Heart right ventricle (tissue), 16 donors: Measurements from ENCODE around the gene CEACAM1. TPM values are rescaled to one million over a fixed set of nuclear protein-coding genes. Genes with fewer than 3 reads are reported as not detected.

Experiments used
- ATAC-seq, 8 donors: fragments of 200-7000 bp; cut with Tn5 transposase; one replicate each; pipeline ENCODE4 v1.9.1; 2020; ENCODE audit warnings: mild to moderate bottlenecking in 8 of 8, moderate library complexity in 8 of 8, moderate number of reproducible peaks in 1 of 8
- DNase-seq, 2 donors: peaks; one replicate each; pipeline ENCODE4 v3.0.0-alpha.2; 2020
- H3K27ac ChIP-seq, 10 donors: fragments of 200-600 bp; sonication (generic) in 2 of 10; one replicate each; pipeline versions ENCODE4 v1.5.0 to v1.8.0; 2020 to 2022; ENCODE audit warnings: mild to moderate bottlenecking in 3 of 10
- H3K27me3 ChIP-seq, 7 donors: fragments of 200-600 bp; one replicate each; pipeline ENCODE4 v1.8.0; 2021 to 2022; ENCODE audit warnings: mild to moderate bottlenecking in 2 of 7
- H3K36me3 ChIP-seq, 9 donors: fragments of 200-600 bp; sonication (generic) in 1 of 9; one replicate each; pipeline versions ENCODE4 v1.5.0 to v1.8.0; 2020 to 2022; ENCODE audit warnings: mild to moderate bottlenecking in 2 of 9
- H3K4me1 ChIP-seq, 9 donors: fragments of 200-600 bp; sonication (generic) in 1 of 9; one replicate each; pipeline versions ENCODE4 v1.5.0 to v1.8.0; 2020 to 2022; ENCODE audit warnings: mild to moderate bottlenecking in 4 of 9
- H3K4me3 ChIP-seq, 10 donors: fragments of 200-600 bp; sonication (generic) in 2 of 10; one replicate each; pipeline versions ENCODE4 v1.5.0 to v1.8.0; 2020 to 2022; ENCODE audit warnings: mild to moderate bottlenecking in 7 of 10, moderate library complexity in 2 of 10
- H3K9me3 ChIP-seq, 11 donors: fragments of 200-600 bp in 10 of 11; sonication (generic) in 2 of 11; one replicate each; pipeline versions ENCODE4 v1.5.0 to v1.8.0; 2013 to 2022; ENCODE audit warnings: mild to moderate bottlenecking in 2 of 11, control low read depth in 1 of 11, moderate library complexity in 1 of 11
- WGBS, 2 donors: extraction: QIAGEN DNeasy Blood & Tissue Kit; methylation state at CpG; one replicate each; pipeline ENCODE4 v1.1.7; 2013; ENCODE audit warnings: inconsistent platforms in 1 of 2; 5-methylcytosine and 5-hydroxymethylcytosine counted together
- intact Hi-C, 10 donors: fragments of 100-400 bp; cut with DNase I; formaldehyde crosslinking; loops; one replicate each; pipeline versions ENCODE4 v1.11.1 to v1.14.2; 2022
- polyA plus RNA-seq, 2 donors: library from polyadenylated mRNA; stranded (reverse); fragments of 200-250 nt; gene quantifications; one replicate each; pipeline ENCODE4 v1.2.3, GENCODE V29; 2013
- total RNA-seq, 10 donors: library from RNA; stranded (reverse); fragmentation: NEBNext Ultra II Directional in 3 of 10; extraction: Animal tissue kit (Norgen Biotek cat#: 25700) in 3 of 10; gene quantifications; one replicate each; pipeline versions ENCODE4 v1.2.1 to v1.2.4, GENCODE V29; 2021 to 2023
- TF ChIP-seq, protein P1 (sequence below), 9 donors: fragments of 200-600 bp; sonication (generic) in 2 of 9; IDR thresholded peaks; one replicate each; pipeline versions ENCODE4 v1.5.0 to v1.8.0; 2021 to 2022; ENCODE audit warnings: antibody characterized with exemption in 9 of 9, mild to moderate bottlenecking in 5 of 9, moderate library complexity in 1 of 9
- donor health status: Arrhythmogenic right ventricular cardiomyopathy.
- donor health status: ischemic (EF 13 %, LVEDD 7.1; RV severe dilation, severe dysfunction).
- donor health status: healthy with polysubstance abuse.
- donor health status: DM: no; HTN: yes; CAD: no.
- donor health status: DM: no; HTN: no; CAD: no.
- donor health status: ischemic (EF 25% LVEDD 6.9; RV normal size, moderate dysfunction).
- donor health status: ischemic (EF 25% LVEDD 5.7; RV mildly dilated, moderate dysfunction).
- donor health status: healthy.
- donor health status: DM: yes; HTN: yes; CAD: no.
- donor health status: Ischemic cardiomyopathy.
- donor health status: ischemic (EF 35%, LVEDD 5.7; RV mildly dilated, moderate dysfunction).
- donor health status: nonischemic (EF 11% LVEDD 7.7; RV severe dilation, severe dysfunction).
- donor health status: DM: yes; HTN: yes; CAD: no.
- donor health status: PGD.
- donor health status: ischemic (EF 29% LVEDD 5.4; RV normal size, mild dysfunction).
- donor health status: nonischemic (EF 23%, LVEDD 6.1; RV moderate dilation, normal function).

The CEACAM1 gene
- total and polyA plus RNA-seq, 12 donors, result 1.2 to 7.8 (median 2.4) TPM

DNA sequence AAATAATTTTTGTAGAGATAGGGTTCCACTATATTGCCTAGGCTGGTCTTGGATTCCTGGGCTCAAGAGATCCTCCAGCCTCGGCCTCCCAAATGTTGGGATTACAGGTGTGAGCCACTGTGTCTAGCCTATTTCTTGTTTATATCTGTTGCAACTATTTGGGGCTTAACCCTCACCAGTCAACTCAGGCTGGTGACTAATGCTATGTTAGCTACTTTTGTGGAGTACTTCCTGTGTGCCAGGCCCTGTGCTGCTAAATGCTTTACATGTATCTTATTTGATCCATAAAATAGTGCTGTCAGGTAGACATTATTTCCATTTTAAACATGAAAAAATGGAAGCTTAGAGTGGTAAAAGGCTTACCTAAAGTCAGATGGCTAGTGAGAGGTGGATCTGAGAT, 13.8 kb downstream of the CEACAM1 start:
- no peak overlapping the region for H3K4me3 ChIP-seq
- H3K27ac ChIP-seq, result no peak overlapping the region
- no peak for ATAC-seq
- no peaks in the 10 kb centered on the region for H3K4me1 ChIP-seq
- H3K9me3 ChIP-seq, result peaks cover 0 to 16% (median 4%) of the 10 kb centered on the region in 11 donors
- peaks cover 0 to 32% (median 0%) of the 10 kb centered on the region in 9 donors for H3K36me3 ChIP-seq
- TF ChIP-seq, protein P1, sequence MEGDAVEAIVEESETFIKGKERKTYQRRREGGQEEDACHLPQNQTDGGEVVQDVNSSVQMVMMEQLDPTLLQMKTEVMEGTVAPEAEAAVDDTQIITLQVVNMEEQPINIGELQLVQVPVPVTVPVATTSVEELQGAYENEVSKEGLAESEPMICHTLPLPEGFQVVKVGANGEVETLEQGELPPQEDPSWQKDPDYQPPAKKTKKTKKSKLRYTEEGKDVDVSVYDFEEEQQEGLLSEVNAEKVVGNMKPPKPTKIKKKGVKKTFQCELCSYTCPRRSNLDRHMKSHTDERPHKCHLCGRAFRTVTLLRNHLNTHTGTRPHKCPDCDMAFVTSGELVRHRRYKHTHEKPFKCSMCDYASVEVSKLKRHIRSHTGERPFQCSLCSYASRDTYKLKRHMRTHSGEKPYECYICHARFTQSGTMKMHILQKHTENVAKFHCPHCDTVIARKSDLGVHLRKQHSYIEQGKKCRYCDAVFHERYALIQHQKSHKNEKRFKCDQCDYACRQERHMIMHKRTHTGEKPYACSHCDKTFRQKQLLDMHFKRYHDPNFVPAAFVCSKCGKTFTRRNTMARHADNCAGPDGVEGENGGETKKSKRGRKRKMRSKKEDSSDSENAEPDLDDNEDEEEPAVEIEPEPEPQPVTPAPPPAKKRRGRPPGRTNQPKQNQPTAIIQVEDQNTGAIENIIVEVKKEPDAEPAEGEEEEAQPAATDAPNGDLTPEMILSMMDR (IDR thresholded peaks at IDR 0.05), result no peak
- intact Hi-C loops, result no loop called here
- H3K27me3 ChIP-seq, result no peaks in the 10 kb centered on the region
- 89 to 90% methylated on average over 1 of the region's 1 CpG for WGBS, 2 donors
- no peak for DNase-seq

DNA sequence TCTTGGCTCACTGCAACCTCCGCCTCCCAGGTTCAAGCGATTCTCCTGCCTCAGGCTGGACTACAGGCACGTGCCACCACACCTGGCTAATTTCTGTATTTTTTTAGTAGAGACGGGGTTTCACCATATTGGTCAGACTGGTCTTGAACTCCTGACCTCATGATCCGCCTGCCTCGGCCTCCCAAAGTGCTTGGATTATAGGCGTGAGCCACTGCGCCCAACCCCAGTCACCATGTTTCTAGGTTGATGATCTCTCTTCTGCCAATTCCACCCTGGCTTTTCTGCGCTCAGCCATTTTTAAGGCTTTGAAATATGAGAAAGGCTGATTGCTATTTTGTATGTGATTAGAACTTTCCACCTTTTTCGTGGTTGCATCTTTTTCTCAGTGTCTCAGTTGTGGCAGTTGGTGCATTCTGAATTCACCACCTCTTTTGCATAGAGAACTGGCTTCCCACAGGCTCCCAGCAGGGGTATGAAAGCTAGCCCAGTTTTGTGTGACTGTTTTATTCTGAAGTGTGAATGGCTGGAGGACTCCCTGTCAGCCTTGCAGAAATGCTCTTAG, 15.5 kb downstream of the CEACAM1 start:
- WGBS, 2 donors, result 90 to 93% methylated on average over 10 of the region's 10 CpGs
- Histone ChIP-seq H3K27me3 (no peaks in the 10 kb centered on the region), H3K36me3 (peaks cover 0 to 24% (median 0%) of the 10 kb centered on the region in 9 donors), H3K4me1 (no peaks in the 10 kb centered on the region), H3K27ac (no peak overlapping the region), H3K4me3 (no peak overlapping the region), H3K9me3 (peaks cover 0 to 15% (median 4%) of the 10 kb centered on the region in 11 donors)
- TF ChIP-seq, protein P1 (IDR thresholded peaks at IDR 0.05), result no peak
- no peak for ATAC-seq
- DNase-seq, result no peak
- intact Hi-C loops, result no loop called here

DNA sequence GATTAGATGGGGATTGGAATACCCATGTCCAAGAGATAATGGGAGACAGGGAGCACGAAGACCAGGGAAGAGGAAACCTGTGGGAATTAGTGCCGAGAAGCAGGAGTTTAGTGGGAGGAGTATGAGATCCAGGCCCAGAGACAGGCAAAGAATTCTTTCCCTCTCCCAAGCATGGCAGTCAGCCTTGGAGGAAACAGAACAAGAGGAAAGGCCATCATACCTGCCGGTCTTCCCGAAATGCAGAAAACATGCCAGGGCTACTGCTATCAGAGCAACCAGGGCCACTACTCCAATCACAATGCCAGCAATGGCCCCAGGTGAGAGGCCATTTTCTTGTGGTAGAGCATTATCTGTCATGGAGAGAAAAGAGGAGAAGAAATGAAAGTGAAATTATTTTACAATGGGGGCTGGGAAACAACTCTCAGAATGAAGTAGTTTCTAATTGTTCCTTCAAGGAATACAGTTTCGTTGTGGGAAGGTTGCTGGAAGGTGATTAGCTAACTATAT, 16.1 kb downstream of the CEACAM1 start:
- H3K4me1 ChIP-seq, result no peaks in the 10 kb centered on the region
- H3K27me3 ChIP-seq, result no peaks in the 10 kb centered on the region
- no peak overlapping the region for H3K4me3 ChIP-seq
- DNase-seq (no peak), ATAC-seq (no peak)
- H3K9me3 ChIP-seq, result peaks cover 0 to 8% (median 4%) of the 10 kb centered on the region in 11 donors
- H3K36me3 ChIP-seq, result peaks cover 0 to 24% (median 0%) of the 10 kb centered on the region in 9 donors
- no peak overlapping the region for H3K27ac ChIP-seq
- TF ChIP-seq, protein P1 (IDR thresholded peaks at IDR 0.05), result no peak
- intact Hi-C loops, result no loop called here
- WGBS, 2 donors, result 77 to 90% methylated on average over 5 of the region's 5 CpGs

DNA sequence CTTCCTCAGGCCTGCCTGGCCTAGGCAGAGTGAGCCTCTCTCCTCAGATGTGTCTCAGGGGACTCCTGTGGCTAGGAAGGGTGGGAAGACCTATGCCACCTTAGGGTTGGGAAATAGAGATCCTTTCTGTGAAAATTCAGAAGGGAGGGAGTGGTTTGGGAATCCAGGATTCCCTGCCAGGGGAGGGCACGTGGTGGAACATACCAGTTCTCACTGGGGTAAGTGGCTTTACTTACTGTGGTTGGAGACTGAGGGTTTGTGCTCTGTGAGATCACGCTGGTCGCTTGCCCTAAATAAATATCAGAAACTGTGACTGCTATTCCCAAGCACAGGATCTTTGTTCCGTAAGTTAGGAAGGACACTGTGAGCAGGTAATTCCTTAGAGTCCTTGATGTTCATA, 16.9 kb downstream of the CEACAM1 start:
- Histone ChIP-seq H3K9me3 (peaks cover 0 to under 1% (median 0%) of the 10 kb centered on the region in 11 donors), H3K4me1 (no peaks in the 10 kb centered on the region), H3K27me3 (no peaks in the 10 kb centered on the region), H3K4me3 (no peak overlapping the region), H3K27ac (no peak overlapping the region), H3K36me3 (peaks cover 0 to 24% (median 0%) of the 10 kb centered on the region in 9 donors)
- TF ChIP-seq, protein P1 (IDR thresholded peaks at IDR 0.05), result no peak
- intact Hi-C loops, result no loop called here
- 86 to 88% methylated on average over 4 of the region's 4 CpGs for WGBS, 2 donors
- DNase-seq (no peak), ATAC-seq (no peak)
